HG02852 (cell line): Measurements from ENCODE around the gene PBXIP1.

ENCODE experiments used
- ATAC-seq: cut with Tn5 transposase; IDR thresholded peaks from one replicate; pipeline ENCODE4 v1.9.1; 2021; ENCODE audit warnings: mild to moderate bottlenecking, moderate library complexity; ENCODE audit not compliant: unreplicated experiment

Gene PBXIP1

DNA sequence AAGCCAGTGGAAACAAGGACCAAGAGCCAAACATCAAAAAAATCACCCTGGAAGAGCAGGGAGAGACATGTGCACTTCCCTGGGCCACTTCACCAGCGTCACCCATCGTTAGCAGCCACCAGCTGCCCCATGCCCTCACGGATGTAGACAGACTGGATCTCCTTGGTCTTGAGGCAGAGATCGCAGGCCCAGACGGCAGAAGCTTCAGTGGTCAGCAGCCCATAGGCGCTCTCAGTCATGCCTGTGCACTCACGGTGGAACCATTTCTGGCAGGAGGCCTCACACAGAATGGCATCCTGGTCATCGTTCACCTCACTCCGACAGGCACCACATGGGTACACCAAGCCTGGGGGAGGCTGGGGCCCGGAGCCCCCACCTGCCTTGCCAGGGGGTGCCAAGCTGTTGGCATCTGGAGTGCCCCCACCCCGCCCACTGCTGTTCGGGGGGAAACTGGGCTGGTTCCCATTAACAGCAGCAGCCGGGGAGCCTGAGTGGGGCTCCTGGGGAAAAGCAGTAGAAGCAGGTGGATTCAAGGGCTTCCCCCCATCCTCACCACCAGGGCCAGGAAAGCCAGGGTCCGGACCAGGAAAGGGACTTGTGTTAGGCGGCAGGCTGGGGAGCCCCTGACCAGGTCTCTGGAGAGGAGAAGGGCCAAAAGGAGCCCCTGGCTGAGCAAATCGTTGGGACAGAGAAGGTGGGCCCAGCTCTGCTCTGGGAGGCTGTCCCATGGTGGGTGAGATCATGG, 3.0 kb upstream of the PBXIP1 start:
- no peak for ATAC-seq

GRCh38 chr1:154958036-154958435, 2.1 kb upstream of the PBXIP1 start:
- no peak for ATAC-seq

GRCh38 chr1:154957091-154957657, 1.3 kb upstream of the PBXIP1 start:
- ATAC-seq: no peak

DNA sequence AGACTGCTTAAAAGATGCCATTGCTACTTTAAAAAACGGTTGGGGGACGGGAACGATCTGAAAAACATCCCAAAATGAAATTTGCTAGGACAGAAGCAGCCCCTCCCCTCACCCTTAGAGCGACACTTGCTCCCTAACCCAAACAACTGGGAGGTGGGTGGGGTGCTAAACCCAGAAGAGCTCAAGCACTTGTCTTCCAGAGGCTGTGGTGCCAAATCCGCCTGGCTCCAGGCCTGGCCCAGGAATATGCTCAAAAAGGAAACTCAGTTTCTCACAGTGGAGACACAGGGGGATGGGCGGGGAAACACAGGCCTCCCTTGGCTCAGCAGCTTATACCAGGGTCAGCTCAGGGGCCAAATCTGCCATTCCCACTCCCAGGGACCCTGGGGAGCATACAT, 644 bp upstream of the PBXIP1 start:
- no peak for ATAC-seq

GRCh38 chr1:154955039-154955717, 721 bp downstream of the PBXIP1 start:
- peak; percentile 40 for ATAC-seq

DNA sequence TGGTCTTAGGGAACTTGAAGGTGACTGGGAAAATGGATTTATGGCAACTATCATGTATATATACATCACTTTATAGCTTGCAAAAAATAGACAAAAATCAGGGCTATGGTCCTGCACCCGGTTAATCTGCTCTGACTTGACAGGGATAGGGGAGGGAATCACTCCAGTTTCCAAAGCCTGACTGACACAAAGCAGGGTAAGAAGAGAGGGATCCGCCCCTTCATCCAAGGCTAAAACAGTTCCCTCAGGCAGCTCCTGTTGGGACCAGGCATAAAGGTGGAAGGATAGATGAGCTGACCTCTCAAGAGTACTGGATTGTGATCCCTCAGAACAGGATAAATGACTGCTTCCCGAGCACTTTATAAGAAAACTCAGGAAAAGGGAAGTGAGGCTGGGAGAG, 1.4 kb downstream of the PBXIP1 start:
- ATAC-seq: no peak

GRCh38 chr1:154953611-154954038, 2.3 kb downstream of the PBXIP1 start:
- no peak for ATAC-seq

GRCh38 chr1:154952664-154953063, 3.2 kb downstream of the PBXIP1 start:
- no peak for ATAC-seq

DNA sequence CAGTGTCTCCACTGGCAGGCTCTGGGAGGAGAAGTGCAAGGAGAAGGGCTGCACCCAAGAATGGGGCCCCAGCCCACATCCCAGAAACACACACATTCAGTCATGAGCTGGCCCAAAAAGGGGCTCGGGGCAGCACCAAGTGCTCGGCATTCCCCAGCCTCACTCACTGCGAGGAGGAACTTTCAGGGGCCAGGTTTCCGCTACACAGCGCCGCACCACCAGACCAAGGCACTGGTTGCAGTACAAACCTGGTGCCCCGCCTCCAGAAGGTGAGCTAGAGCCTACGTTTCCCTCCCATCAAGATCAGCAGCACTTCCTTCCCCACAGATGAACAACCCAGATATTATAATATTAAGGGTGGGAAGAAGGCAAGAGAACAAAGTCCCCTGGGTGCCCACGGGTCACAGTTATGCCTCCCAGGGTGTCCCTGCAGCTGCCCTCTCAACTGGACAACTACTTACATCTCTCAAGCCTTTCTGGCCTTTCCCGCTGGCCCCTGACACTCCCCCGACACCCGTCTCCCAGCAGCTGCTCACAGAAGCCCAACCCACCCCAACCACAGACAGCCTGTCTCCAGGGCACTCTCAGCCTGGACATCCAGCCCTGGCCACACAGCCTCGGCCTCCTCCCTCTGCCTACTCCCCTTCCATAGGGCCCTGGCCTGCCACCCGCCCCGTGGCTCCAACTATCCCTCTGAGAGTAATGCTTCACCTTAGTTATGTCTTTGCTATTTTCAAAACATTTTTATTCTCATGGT, 3.8 kb downstream of the PBXIP1 start:
- ATAC-seq: no peak

- no peak for ATAC-seq
Measured at GRCh38 chr1:154948079-154948478, 7.8 kb downstream of the PBXIP1 start.

- no peak for ATAC-seq
Measured at GRCh38 chr1:154945962-154946850, 9.7 kb downstream of the PBXIP1 start.

- ATAC-seq: no peak
Measured at GRCh38 chr1:154945160-154945961, 10.5 kb downstream of the PBXIP1 start.

GRCh38 chr1:154944401-154945159, 11.3 kb downstream of the PBXIP1 start:
- ATAC-seq: no peak

DNA sequence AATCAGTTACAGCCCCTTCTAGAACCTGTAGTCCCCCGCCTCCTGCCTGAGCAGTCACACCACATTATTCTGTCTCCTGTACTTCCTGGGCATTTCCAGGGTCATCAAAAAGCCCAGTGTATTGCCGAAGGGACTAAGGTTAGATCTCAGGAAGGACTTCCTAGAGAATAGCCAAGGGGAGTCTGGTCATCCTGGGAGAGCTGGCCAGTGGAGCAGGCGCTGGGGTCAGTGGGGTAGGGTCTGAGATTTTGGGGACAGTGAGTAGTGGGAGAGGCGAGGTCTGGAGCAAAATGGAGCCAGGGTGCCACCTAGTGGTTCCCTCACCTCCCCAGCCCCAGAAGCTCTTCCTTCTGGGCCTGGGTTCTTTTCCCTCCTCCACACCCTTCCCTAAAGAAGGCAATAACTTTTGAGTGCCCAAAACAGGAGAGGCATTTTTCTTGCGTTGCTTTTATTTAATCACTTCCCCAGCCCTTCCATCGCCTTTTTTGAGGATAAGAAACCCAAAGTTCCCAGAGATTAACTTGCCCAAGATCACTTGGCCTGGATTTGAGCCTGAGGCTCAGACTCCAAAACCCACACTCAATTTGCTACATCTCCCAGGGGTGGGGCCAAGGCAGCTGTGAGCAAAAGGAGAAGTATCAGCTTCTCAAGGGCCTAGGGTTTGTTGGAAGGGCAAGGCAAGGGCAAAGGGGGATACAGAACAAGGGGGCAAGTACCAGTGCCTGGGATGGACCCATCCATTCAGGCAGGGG, 12.1 kb downstream of the PBXIP1 start:
- ATAC-seq: no peak

GRCh38 chr1:154941333-154942013, 14.4 kb downstream of the PBXIP1 start:
- ATAC-seq: no peak

DNA sequence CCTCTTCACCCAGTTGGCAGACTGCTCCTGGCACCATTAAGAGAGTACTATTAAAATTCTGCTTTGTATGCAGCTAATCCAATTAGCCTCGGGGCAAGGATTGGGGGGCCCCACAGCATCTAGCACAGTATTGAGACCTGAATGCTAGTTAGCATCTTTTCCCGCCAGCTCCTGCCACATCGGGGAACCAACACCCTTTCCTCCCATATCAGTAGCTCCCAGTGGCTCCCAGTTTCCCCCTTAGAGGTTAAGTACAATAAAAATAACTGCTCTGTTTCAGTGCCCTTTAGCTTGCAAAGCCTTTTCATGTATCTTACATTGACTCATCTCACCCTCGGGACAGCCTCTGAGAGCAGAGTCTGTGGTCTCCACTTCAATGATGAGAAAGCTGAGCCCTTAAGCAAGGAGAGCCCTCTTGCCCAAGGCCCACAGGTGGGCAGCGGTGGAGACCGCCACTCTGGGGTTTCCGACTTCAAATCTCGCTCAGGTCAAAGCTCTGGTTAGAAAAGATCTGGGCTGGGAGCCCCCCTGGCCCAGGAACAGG, 15.2 kb downstream of the PBXIP1 start:
- no peak for ATAC-seq

- ATAC-seq: no peak
Measured at GRCh38 chr1:154940213-154940560, 15.7 kb downstream of the PBXIP1 start.
